Neural progenitor cell (in vitro differentiated cells): Measurements from ENCODE around the gene PPFIA2. TPM values are rescaled to one million over a fixed set of nuclear protein-coding genes. Genes with fewer than 3 reads are reported as not detected.

Source experiments
- DNase-seq: peaks from one replicate; pipeline ENCODE4 v3.0.0-alpha.2; 2016; ENCODE audit warnings: low spot score
- H2AFZ ChIP-seq: fragments of 200-600 bp; sonication (generic); replicated peaks from 2 replicates; pipeline ENCODE4 v1.6.1; 2016; ENCODE audit warnings: antibody characterized with exemption
- H3F3A ChIP-seq: fragments of 200-600 bp; sonication (generic); 2 replicates; pipeline ENCODE4 v1.6.1; 2016; ENCODE audit warnings: antibody characterized with exemption, low read depth
- H3K27ac ChIP-seq: fragments of 200-600 bp; sonication (generic); 2 replicates; pipeline ENCODE4 v1.5.1; 2016; ENCODE audit warnings: mild to moderate bottlenecking
- H3K27me3 ChIP-seq: fragments of 200-600 bp; sonication (generic); 2 replicates; pipeline ENCODE4 v1.6.1; 2016; ENCODE audit warnings: mild to moderate bottlenecking, moderate library complexity
- H3K36me3 ChIP-seq: fragments of 200-600 bp; sonication (generic); 2 replicates; pipeline ENCODE4 v1.5.1; 2016
- H3K4me1 ChIP-seq: fragments of 200-600 bp; sonication (generic); 2 replicates; pipeline ENCODE4 v1.6.1; 2016; ENCODE audit warnings: mixed run types
- H3K4me2 ChIP-seq: fragments of 200-600 bp; sonication (generic); 2 replicates; pipeline ENCODE4 v1.6.1; 2016
- H3K4me3 ChIP-seq: fragments of 200-600 bp; sonication (generic); 2 replicates; pipeline ENCODE4 v1.5.1; 2016
- H3K79me2 ChIP-seq: fragments of 200-600 bp; sonication (generic); 2 replicates; pipeline ENCODE4 v1.6.1; 2016; ENCODE audit warnings: low read depth
- H3K9ac ChIP-seq: fragments of 200-600 bp; sonication (generic); 2 replicates; pipeline ENCODE4 v1.6.1; 2016
- H3K9me3 ChIP-seq: fragments of 200-600 bp; sonication (generic); 2 replicates; pipeline ENCODE4 v1.5.1; 2016; ENCODE audit warnings: low read depth
- H4K20me1 ChIP-seq: fragments of 200-600 bp; sonication (generic); 2 replicates; pipeline ENCODE4 v1.6.1; 2016; ENCODE audit warnings: low read depth
- H3K27ac Mint-ChIP-seq: 3 replicates; pipeline ENCODE4 v1.8.0; 2021; ENCODE audit warnings: mixed read lengths
- H3K27me3 Mint-ChIP-seq: 2 replicates; pipeline ENCODE4 v1.8.0; 2022; ENCODE audit warnings: low read depth, mild to moderate bottlenecking, inconsistent platforms, moderate library complexity, mixed read lengths; ENCODE audit not compliant: insufficient read depth
- H3K36me3 Mint-ChIP-seq: 3 replicates; pipeline ENCODE4 v1.8.0; 2021; ENCODE audit warnings: mixed read lengths
- H3K4me1 Mint-ChIP-seq: 3 replicates; pipeline ENCODE4 v1.8.0; 2021; ENCODE audit warnings: mixed read lengths
- H3K4me3 Mint-ChIP-seq: 3 replicates; pipeline ENCODE4 v1.8.0; 2021; ENCODE audit warnings: mild to moderate bottlenecking, moderate library complexity, mixed read lengths
- H3K9me3 Mint-ChIP-seq: 3 replicates; pipeline ENCODE4 v1.8.0; 2020; ENCODE audit warnings: mixed read lengths
- EZH2 ChIP-seq: fragments of 200-600 bp; sonication (generic); IDR thresholded peaks from 2 replicates; pipeline ENCODE4 v1.6.1; 2017; ENCODE audit warnings: antibody characterized with exemption, mild to moderate bottlenecking, moderate library complexity
- EZH2phosphoT487 ChIP-seq: fragments of 200-600 bp; sonication (generic); IDR thresholded peaks from 2 replicates; pipeline ENCODE4 v1.6.1; 2017; ENCODE audit warnings: antibody characterized with exemption
- total RNA-seq: library from RNA; depleted of rRNA; stranded (reverse); fragments of >200 nt; gene quantifications from 2 replicates; pipeline ENCODE4 v1.2.3, GENCODE V29; 2015; ENCODE audit warnings: low replicate concordance
- TF ChIP-seq, protein P1 (sequence below): fragments of 200-600 bp; sonication (generic); IDR thresholded peaks from 2 replicates; pipeline ENCODE4 v1.5.1; 2017; ENCODE audit warnings: antibody characterized with exemption, mild to moderate bottlenecking

Gene PPFIA2
- total RNA-seq, 1 donor from 2014 or later = 1.4 TPM

DNA sequence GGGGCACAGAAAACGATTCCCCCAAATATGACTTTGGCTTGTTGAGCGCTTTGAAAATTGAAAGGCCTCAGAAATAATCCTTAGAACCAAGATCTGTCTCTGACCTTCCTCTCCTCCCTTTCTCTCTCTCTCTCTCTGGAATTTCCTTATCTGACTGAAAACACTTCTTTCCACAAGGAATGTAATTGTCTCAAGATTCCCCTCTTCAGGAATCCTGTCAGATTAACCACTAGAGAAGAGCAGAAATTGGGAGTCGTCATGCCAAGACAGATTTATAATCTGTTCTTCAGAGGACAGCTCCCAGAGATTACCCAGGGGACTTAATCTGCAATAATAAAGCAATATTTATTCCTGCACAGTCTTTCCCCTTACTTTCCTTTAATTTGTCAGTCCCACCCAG is 363.7 kb downstream of the PPFIA2 start:
- TF ChIP-seq EZH2phosphoT487 (no peak), EZH2 (no peak)
- Mint-ChIP-seq H3K4me3 (no peak overlapping the region), H3K9me3 (no peaks in the 10 kb centered on the region), H3K27ac (no peak overlapping the region), H3K4me1 (peaks cover 9% of the 10 kb centered on the region), H3K27me3 (no peaks in the 10 kb centered on the region), H3K36me3 (no peaks in the 10 kb centered on the region)
- Histone ChIP-seq H3F3A (no peaks in the 10 kb centered on the region), H3K79me2 (no peaks in the 10 kb centered on the region), H3K9me3 (no peaks in the 10 kb centered on the region), H2AFZ (no peak overlapping the region), H3K4me2 (no peak overlapping the region), H3K27ac (no peak overlapping the region), H3K4me1 (peaks cover 8% of the 10 kb centered on the region), H4K20me1 (no peaks in the 10 kb centered on the region), H3K27me3 (no peaks in the 10 kb centered on the region), H3K36me3 (no peaks in the 10 kb centered on the region), H3K4me3 (no peak overlapping the region), H3K9ac (no peak overlapping the region)
- DNase-seq = peak; percentile 14

DNA sequence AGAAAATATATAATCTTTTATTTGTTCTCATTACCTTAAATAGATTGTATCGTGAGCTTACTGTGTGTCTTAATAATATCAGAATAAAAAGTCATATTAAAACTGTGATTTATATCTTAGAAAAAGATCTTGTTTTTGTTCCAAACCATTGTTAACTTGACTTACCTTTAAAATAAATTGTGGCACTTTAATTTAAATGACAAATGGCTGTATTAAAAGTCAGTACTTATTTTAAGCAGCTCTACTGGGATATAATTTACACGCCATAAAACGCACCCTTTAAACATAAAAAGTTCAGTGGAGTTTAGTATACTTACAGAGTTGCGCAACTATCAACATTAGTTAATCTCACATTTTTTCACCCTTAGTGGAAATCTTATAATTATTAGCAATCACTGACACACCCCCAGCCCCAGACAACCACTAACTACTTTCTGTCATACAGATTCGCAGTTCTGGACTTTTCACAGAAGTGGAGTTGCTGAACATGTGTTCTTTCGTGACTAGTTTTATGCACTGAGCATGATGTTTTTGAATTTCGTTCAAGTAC is 369.5 kb downstream of the PPFIA2 start:
- Histone ChIP-seq H2AFZ (no peak overlapping the region), H3K27ac (no peak overlapping the region), H3K27me3 (no peaks in the 10 kb centered on the region), H3F3A (no peaks in the 10 kb centered on the region), H3K4me1 (no peaks in the 10 kb centered on the region), H3K4me3 (no peak overlapping the region), H4K20me1 (no peaks in the 10 kb centered on the region), H3K4me2 (no peak overlapping the region), H3K9me3 (no peaks in the 10 kb centered on the region), H3K9ac (no peak overlapping the region), H3K36me3 (no peaks in the 10 kb centered on the region), H3K79me2 (no peaks in the 10 kb centered on the region)
- DNase-seq = no peak
- TF ChIP-seq, protein P1, sequence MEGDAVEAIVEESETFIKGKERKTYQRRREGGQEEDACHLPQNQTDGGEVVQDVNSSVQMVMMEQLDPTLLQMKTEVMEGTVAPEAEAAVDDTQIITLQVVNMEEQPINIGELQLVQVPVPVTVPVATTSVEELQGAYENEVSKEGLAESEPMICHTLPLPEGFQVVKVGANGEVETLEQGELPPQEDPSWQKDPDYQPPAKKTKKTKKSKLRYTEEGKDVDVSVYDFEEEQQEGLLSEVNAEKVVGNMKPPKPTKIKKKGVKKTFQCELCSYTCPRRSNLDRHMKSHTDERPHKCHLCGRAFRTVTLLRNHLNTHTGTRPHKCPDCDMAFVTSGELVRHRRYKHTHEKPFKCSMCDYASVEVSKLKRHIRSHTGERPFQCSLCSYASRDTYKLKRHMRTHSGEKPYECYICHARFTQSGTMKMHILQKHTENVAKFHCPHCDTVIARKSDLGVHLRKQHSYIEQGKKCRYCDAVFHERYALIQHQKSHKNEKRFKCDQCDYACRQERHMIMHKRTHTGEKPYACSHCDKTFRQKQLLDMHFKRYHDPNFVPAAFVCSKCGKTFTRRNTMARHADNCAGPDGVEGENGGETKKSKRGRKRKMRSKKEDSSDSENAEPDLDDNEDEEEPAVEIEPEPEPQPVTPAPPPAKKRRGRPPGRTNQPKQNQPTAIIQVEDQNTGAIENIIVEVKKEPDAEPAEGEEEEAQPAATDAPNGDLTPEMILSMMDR = no peak
- no peak for TF ChIP-seq EZH2phosphoT487
- TF ChIP-seq EZH2 = no peak
- H3K4me3 Mint-ChIP-seq = no peak overlapping the region
- H3K27ac Mint-ChIP-seq = no peak overlapping the region
- no peaks in the 10 kb centered on the region for H3K36me3 Mint-ChIP-seq
- no peaks in the 10 kb centered on the region for H3K9me3 Mint-ChIP-seq
- H3K27me3 Mint-ChIP-seq = no peaks in the 10 kb centered on the region
- H3K4me1 Mint-ChIP-seq = peaks cover 9% of the 10 kb centered on the region

DNA sequence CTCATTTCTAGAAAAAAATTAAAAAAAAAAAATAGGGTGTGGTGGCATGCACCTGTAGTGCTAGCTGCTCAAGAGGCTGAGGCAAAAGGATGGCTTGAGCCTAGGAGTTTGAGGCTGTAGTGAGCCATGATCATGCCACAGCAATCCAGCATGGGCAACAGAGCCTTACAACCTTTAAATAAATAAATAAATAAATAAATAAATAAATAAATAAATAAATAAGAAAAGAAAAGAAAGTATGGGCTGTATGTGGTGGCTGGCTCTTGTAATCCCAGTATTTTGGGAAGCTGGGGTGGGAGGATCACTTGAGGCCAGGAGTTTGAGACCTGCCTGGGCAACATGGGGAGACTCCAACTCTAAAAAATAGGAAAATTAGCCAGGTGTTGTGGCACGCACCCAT is 373.0 kb downstream of the PPFIA2 start:
- Histone ChIP-seq H3F3A (no peaks in the 10 kb centered on the region), H3K4me3 (no peak overlapping the region), H3K27ac (no peak overlapping the region), H4K20me1 (no peaks in the 10 kb centered on the region), H3K9ac (no peak overlapping the region), H3K4me2 (no peak overlapping the region), H3K9me3 (no peaks in the 10 kb centered on the region), H3K36me3 (no peaks in the 10 kb centered on the region), H3K4me1 (no peaks in the 10 kb centered on the region), H3K27me3 (no peaks in the 10 kb centered on the region), H2AFZ (no peak overlapping the region), H3K79me2 (no peaks in the 10 kb centered on the region)
- TF ChIP-seq EZH2phosphoT487 (no peak), EZH2 (no peak)
- TF ChIP-seq, protein P1 = no peak
- no peaks in the 10 kb centered on the region for H3K9me3 Mint-ChIP-seq
- no peaks in the 10 kb centered on the region for H3K27me3 Mint-ChIP-seq
- no peak overlapping the region for H3K4me3 Mint-ChIP-seq
- no peaks in the 10 kb centered on the region for H3K4me1 Mint-ChIP-seq
- no peak for DNase-seq
- no peak overlapping the region for H3K27ac Mint-ChIP-seq
- H3K36me3 Mint-ChIP-seq = no peaks in the 10 kb centered on the region

DNA sequence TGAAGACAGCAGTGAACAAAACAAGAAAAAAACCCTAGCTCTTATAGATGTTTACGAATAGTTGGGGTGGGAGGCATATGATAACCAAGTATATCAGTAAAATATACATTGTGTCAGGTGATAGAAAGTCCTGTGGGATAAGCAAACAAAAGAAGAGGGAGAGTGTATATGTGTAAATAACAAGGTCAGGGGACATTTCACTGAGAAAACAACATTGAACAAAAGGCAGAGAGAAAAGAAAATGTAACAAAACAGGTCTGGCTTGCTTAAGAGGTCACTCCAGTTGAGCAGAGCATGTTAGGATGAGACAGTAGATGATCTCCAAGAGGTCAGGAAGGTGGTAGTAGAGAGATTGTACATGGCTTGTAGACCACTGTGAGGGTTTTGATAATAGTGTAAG is 377.2 kb downstream of the PPFIA2 start:
- H3K27ac Mint-ChIP-seq = no peak overlapping the region
- DNase-seq = no peak
- H3F3A ChIP-seq = no peaks in the 10 kb centered on the region
- H3K4me3 Mint-ChIP-seq = no peak overlapping the region
- H3K36me3 ChIP-seq = no peaks in the 10 kb centered on the region
- H3K27me3 Mint-ChIP-seq = no peaks in the 10 kb centered on the region
- no peak overlapping the region for H3K4me2 ChIP-seq
- no peak for TF ChIP-seq EZH2
- TF ChIP-seq, protein P1 = no peak
- no peak for TF ChIP-seq EZH2phosphoT487
- H4K20me1 ChIP-seq = no peaks in the 10 kb centered on the region
- H3K9ac ChIP-seq = no peak overlapping the region
- H3K27ac ChIP-seq = no peak overlapping the region
- H3K27me3 ChIP-seq = no peaks in the 10 kb centered on the region
- H3K4me1 ChIP-seq = no peaks in the 10 kb centered on the region
- no peak overlapping the region for H3K4me3 ChIP-seq
- no peaks in the 10 kb centered on the region for H3K4me1 Mint-ChIP-seq
- H3K36me3 Mint-ChIP-seq = no peaks in the 10 kb centered on the region
- H3K79me2 ChIP-seq = no peaks in the 10 kb centered on the region
- no peaks in the 10 kb centered on the region for H3K9me3 Mint-ChIP-seq
- H2AFZ ChIP-seq = no peak overlapping the region
- no peaks in the 10 kb centered on the region for H3K9me3 ChIP-seq
